GM12878 (cell line): ENCODE data around the gene GAPT. TPM values are rescaled to one million over a fixed set of nuclear protein-coding genes. Genes with fewer than 3 reads are reported as not detected.
A peak's percentile ranks its signal among the peaks of the same experiment; 100 is the strongest.

Experiments used
- ATAC-seq: fragments of 200-7000 bp; cut with Tn5 transposase; 3 replicates; pipeline ENCODE4 v1.9.1; 2020; ENCODE audit warnings: mild to moderate bottlenecking, moderate library complexity
- Bru-seq: library from RNA; stranded (reverse); fragments of 400-500 nt; gene quantifications from one replicate; lab custom pipeline; 2021; lab: Mats Ljungman, UMichigan
- BruChase-seq, 2 experiments: library from RNA; stranded (reverse); fragments of 400-500 nt; gene quantifications; one replicate each; lab custom pipeline; 2021; lab: Mats Ljungman, UMichigan
- BruUV-seq: library from RNA; stranded (reverse); fragments of 400-500 nt; replicated peaks from 2 replicates; lab custom pipeline; 2021; lab: Mats Ljungman, UMichigan
- CTCF ChIA-PET: fragments of 300-600 bp; sonication (Branson Sonifier 250); formaldehyde crosslinking; extraction: SDS; loops from one replicate; lab custom pipeline; 2021; ENCODE audit warnings: inconsistent platforms; lab: Yijun Ruan, JAX
- POLR2A ChIA-PET: fragments of 350-600 bp; formaldehyde crosslinking; extraction: SDS; loops from one replicate; lab custom pipeline; 2021; ENCODE audit warnings: inconsistent platforms; lab: Charles Lee
- RAD21 ChIA-PET: fragments of 300-600 bp; sonication (Branson Sonifier 250); formaldehyde crosslinking; loops from one replicate; lab custom pipeline; 2023; ENCODE audit warnings: antibody characterized with exemption; ENCODE audit not compliant: unreplicated experiment; lab: Charles Lee
- SMC1A ChIA-PET: fragments of 300-600 bp; sonication (Branson Sonifier 250); formaldehyde crosslinking; loops from one replicate; lab custom pipeline; 2023; ENCODE audit not compliant: unreplicated experiment, uncharacterized antibody; lab: Charles Lee
- DNase-seq: peaks from one replicate; pipeline ENCODE4 v3.0.0-alpha.2; 2011; ENCODE audit warnings: low read depth, low spot score
- FAIRE-seq: peaks from 3 replicates; lab custom pipeline; 2011; peaks lifted over from hg19 to GRCh38; lab: Jason Lieb, UNC
- H2AFZ ChIP-seq: 2 replicates; pipeline ENCODE4 v1.6.0; 2011; ENCODE audit warnings: low read depth, low read length, control low read depth; ENCODE audit not compliant: control insufficient read depth
- H3K27ac ChIP-seq: 2 replicates; pipeline ENCODE4 v1.5.1; 2011; ENCODE audit warnings: control low read depth; ENCODE audit not compliant: control insufficient read depth, insufficient read depth
- H3K27me3 ChIP-seq, 2 experiments: replicated peaks in 1 of 2; 2 replicates each; pipeline versions ENCODE4 v1.6.0 to v1.6.1; 2011; ENCODE audit warnings: low read length in 1 of 2; ENCODE audit not compliant: control insufficient read depth in 2 of 2, insufficient read depth in 2 of 2
- H3K36me3 ChIP-seq, 2 experiments: 2 replicates each; pipeline ENCODE4 v1.5.1; 2011; ENCODE audit warnings: low read length in 1 of 2; ENCODE audit not compliant: control insufficient read depth in 2 of 2, insufficient read depth in 2 of 2
- H3K4me1 ChIP-seq: 2 replicates; pipeline ENCODE4 v1.6.1; 2011; ENCODE audit warnings: mild to moderate bottlenecking, low read length, moderate library complexity, mixed read lengths; ENCODE audit not compliant: control insufficient read depth, insufficient read depth
- H3K4me2 ChIP-seq: 2 replicates; pipeline ENCODE4 v1.6.0; 2011; ENCODE audit warnings: control low read depth; ENCODE audit not compliant: control insufficient read depth, insufficient read depth
- H3K4me3 ChIP-seq: fragments of 200-600 bp; sonication (generic); 2 replicates; pipeline ENCODE4 v1.5.1; 2016
- H3K79me2 ChIP-seq: 2 replicates; pipeline ENCODE4 v1.6.0; 2011; ENCODE audit warnings: low read length; ENCODE audit not compliant: control insufficient read depth, insufficient read depth
- H3K9ac ChIP-seq: 2 replicates; pipeline ENCODE4 v1.8.0; 2011; ENCODE audit warnings: low read length, control low read depth, mixed read lengths; ENCODE audit not compliant: control insufficient read depth, insufficient read depth
- H3K9me3 ChIP-seq: replicated peaks from 3 replicates; pipeline ENCODE4 v1.5.1; 2011; ENCODE audit warnings: mild to moderate bottlenecking, low read length; ENCODE audit not compliant: control insufficient read depth, insufficient read depth
- H4K20me1 ChIP-seq: 2 replicates; pipeline ENCODE4 v1.6.0; 2011; ENCODE audit not compliant: control insufficient read depth, insufficient read depth
- IKZF2 ChIP-seq, 2 experiments: fragments of 450-650 bp; IDR thresholded peaks; 2 replicates each; pipeline ENCODE4 v1.6.1; 2017; ENCODE audit warnings: mild to moderate bottlenecking in 2 of 2, moderate library complexity in 2 of 2
- POLR2A ChIP-seq: IDR thresholded peaks from 2 replicates; pipeline ENCODE4 v1.6.1; 2011; ENCODE audit warnings: low read depth, mild to moderate bottlenecking, low read length
- SPI1 ChIP-seq: IDR thresholded peaks from 2 replicates; pipeline ENCODE4 v1.6.1; 2011; ENCODE audit warnings: low read depth, mild to moderate bottlenecking, low read length, moderate library complexity, borderline replicate concordance; ENCODE audit not compliant: insufficient read depth
- WGBS: methylation state at CpG from one replicate; pipeline ENCODE4 v1.1.6; 2016; ENCODE audit warnings: low lambda C conversion rate; ENCODE audit not compliant: insufficient replicate concordance, insufficient coverage; ENCODE audit errors: missing lambda C conversion rate; 5-methylcytosine and 5-hydroxymethylcytosine counted together
- in situ Hi-C: fragments of 300-500 bp; cut with MboI; formaldehyde crosslinking; loops from 9 replicates; pipeline ENCODE4 v1.14.3; 2018; ENCODE audit warnings: mixed read lengths
- intact Hi-C: fragments of 100-400 bp; cut with micrococcal nuclease; formaldehyde crosslinking; loops from one replicate; pipeline ENCODE4 v1.14.2; 2022; ENCODE audit not compliant: unreplicated experiment
- long read RNA-seq, 2 experiments: library from polyadenylated mRNA; unstranded; transcript quantifications; one replicate each; pipeline ENCODE4 v2.0.0, GENCODE V29; 2019 to 2020
- polyA minus RNA-seq, 3 experiments: library from RNA; depleted of rRNA, polyadenylated mRNA; stranded (reverse); fragments of >200 nt; gene quantifications; 2 replicates each; pipeline ENCODE4 v1.2.3, GENCODE V29; 2011
- polyA plus RNA-seq, 11 experiments: library from polyadenylated mRNA; depleted of rRNA in 4 of 11; unstranded in 6 of 11; stranded (reverse) in 5 of 11; fragments of >200 nt; fragmentation: Nextera tagmentation in 4 of 11; fragmentation: Illumina TruSeq in 1 of 11; extraction: Ambion mirVana in 4 of 11; extraction: Trizol in 1 of 11; gene quantifications; 1 replicate in 1 of 11; 2 replicates in 10 of 11; pipeline versions ENCODE4 v1.2.1 to v1.2.3, GENCODE V29; 2011 to 2016; ENCODE audit warnings: inconsistent platforms in 2 of 11, missing spikeins in 2 of 11, low read depth in 1 of 11
- total RNA-seq, 4 experiments: library from RNA; depleted of rRNA in 3 of 4; stranded (reverse); fragments of >200 nt in 3 of 4; fragmentation: Illumina TruSeq in 1 of 4; extraction: Trizol in 1 of 4; gene quantifications; 2 replicates each; pipeline versions ENCODE4 v1.2.1 to v1.2.3, GENCODE V29; 2013 to 2021

The GAPT gene
- total RNA-seq (2013; cell fraction: nucleolus; rRNA removed): not detected in 2 replicates
- total RNA-seq (2014; rRNA removed): 0.44 and 0.45 TPM in 2 replicates
- total RNA-seq (2014; rRNA removed; fragmentation: Illumina TruSeq; extraction: Trizol): 0.69 and 0.85 TPM in 2 replicates
- total RNA-seq (2021): 0.29 and 0.67 TPM in 2 replicates
- polyA plus RNA-seq (2011; ENCODE audit: low read depth): not detected
- polyA plus RNA-seq (2011; rRNA removed): 0.15 and 0.53 TPM in 2 replicates
- 0.06 and 0.07 TPM in 2 replicates for polyA plus RNA-seq (2011; cell fraction: cytosol; rRNA removed)
- 0.33 and 0.51 TPM in 2 replicates for polyA plus RNA-seq (2011; cell fraction: nucleus; rRNA removed)
- 0.19 TPM in 1 of 2 replicates, not detected in the other for polyA plus RNA-seq (2012)
- 0.96 and 3.2 TPM in 2 replicates for polyA plus RNA-seq (2014; fragmentation: Illumina TruSeq; extraction: Trizol)
- under 1 TPM; 0.47 to 0.79 TPM for polyA plus RNA-seq (2014; fragmentation: Nextera tagmentation; extraction: Ambion mirVana)
- 0.24 and 0.30 TPM in 2 replicates for polyA plus RNA-seq (2014; rRNA removed)
- polyA plus RNA-seq (2016; fragmentation: Nextera tagmentation; extraction: Ambion mirVana): not detected
- not detected in 2 replicates for polyA minus RNA-seq (2011; rRNA and poly(A)+ RNA removed)
- polyA minus RNA-seq (2011; cell fraction: cytosol; rRNA and poly(A)+ RNA removed): not detected in 2 replicates
- 0.36 TPM in 1 of 2 replicates, not detected in the other for polyA minus RNA-seq (2011; cell fraction: nucleus; rRNA and poly(A)+ RNA removed)
- Bru-seq, nascent RNA: percentile 11 among the genes with signal in this experiment
- BruChase-seq, experiment 1, labeled RNA remaining after a 6-hour chase: not detected
- BruChase-seq, experiment 2, labeled RNA remaining after a 2-hour chase: not detected
- long read RNA-seq, experiment 1, partial matches to known transcripts: 0 of 2 reads
- long read RNA-seq, experiment 1, other reads (novel, unspliced or antisense): 0 of 2 reads
- long read RNA-seq, experiment 2, partial matches to known transcripts: 2 of 12 reads
- long read RNA-seq, experiment 2, other reads (novel, unspliced or antisense): 0 of 12 reads

DNA sequence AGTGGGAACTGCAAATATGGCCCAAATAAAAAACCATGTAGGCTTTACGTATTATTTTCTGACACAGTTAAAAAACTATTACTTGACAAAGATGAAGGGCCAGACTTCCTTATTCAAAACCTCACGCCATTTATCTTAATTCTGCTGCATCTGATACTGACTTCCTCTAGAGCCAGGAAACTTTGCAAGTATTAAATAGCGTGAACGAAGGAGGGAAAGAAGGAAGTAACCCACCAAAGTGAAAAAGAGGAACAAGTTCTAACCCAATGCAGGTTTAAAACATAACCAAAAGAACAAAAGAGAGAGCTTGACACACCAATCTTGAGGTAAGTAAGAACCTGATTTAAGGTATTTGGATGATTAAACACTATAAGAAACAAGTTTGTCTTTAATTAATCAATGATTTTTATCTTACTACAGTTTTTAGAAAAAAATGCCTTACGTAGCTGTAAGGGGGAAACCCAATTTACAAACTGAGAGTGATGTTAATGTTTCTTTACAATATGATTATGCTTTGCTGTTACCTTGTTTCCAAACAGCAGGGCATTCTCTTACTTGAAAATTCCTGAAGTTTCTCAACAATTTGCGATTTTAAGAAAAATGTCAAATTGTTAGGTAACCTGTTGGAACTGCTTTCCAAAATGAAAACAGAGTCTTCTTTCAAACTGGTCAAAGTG lies at the start of gene GAPT:
Gene GAPT (plus strand): TSS at position 220 of the 677 bp plus-strand sequence. CDS start 3,102 bp downstream, outside the sequence.
- ChIA-PET SMC1A (interaction anchor here (2.5 kb wide), 1 partner anchor 14 kb away, joined by 10 read pairs; no protein-coding TSS in a partner anchor), CTCF (no interaction called here), RAD21 (no interaction called here), POLR2A (no interaction called here)
- Histone ChIP-seq H3K9ac (no peak within 1 kb of the TSS), H3K36me3 (no peaks in the 10 kb centered on the region), H2AFZ (no peak within 1 kb of the TSS), H3K4me3 (no peak within 1 kb of the TSS), H3K4me1 (no peaks in the 10 kb centered on the region), H4K20me1 (no peaks in the 10 kb centered on the region), H3K27me3 (no peaks in the 10 kb centered on the region; a peak in 1 of 4 replicates), H3K9me3 (no peaks in the 10 kb centered on the region), H3K4me2 (no peak within 1 kb of the TSS; the same call in 1 of the 2 replicates), H3K27ac (no peak within 1 kb of the TSS), H3K79me2 (no peaks in the 10 kb centered on the region)
- WGBS: 8% methylated on average over 6 of the region's 6 CpGs
- ATAC-seq (peak; percentile 80), FAIRE-seq (peak; percentile 84), DNase-seq (peak; percentile 9)
- in situ Hi-C loops: no loop called here
- TF ChIP-seq SPI1: peak; percentile 32; the same call in 1 of the 2 replicates
- 0 out of 4 replicates have a peak, but pooled peaks have one; percentile 16 to 27 for TF ChIP-seq IKZF2 (IDR thresholded peaks at IDR 0.05)
- no peak for TF ChIP-seq POLR2A
- intact Hi-C loops: no loop called here
- BruUV-seq: no TSS peak
